GM12864 (cell line): ENCODE measurements around the gene MTMR10.

Experiments used
- DNase-seq: peaks from one replicate; pipeline ENCODE4 v3.0.0-alpha.2; 2011; ENCODE audit warnings: low read depth
- H3K4me3 ChIP-seq: 2 replicates; pipeline ENCODE4 v1.5.1; 2011; ENCODE audit warnings: mild to moderate bottlenecking, low read depth, low read length, control low read depth
- TF ChIP-seq, protein P1 (sequence below): IDR thresholded peaks from 2 replicates; pipeline ENCODE4 v1.5.1; 2011; ENCODE audit warnings: low read depth, mild to moderate bottlenecking, moderate library complexity, low read length, control low read depth, inconsistent platforms; ENCODE audit errors: missing control alignments

MTMR10 gene

DNA sequence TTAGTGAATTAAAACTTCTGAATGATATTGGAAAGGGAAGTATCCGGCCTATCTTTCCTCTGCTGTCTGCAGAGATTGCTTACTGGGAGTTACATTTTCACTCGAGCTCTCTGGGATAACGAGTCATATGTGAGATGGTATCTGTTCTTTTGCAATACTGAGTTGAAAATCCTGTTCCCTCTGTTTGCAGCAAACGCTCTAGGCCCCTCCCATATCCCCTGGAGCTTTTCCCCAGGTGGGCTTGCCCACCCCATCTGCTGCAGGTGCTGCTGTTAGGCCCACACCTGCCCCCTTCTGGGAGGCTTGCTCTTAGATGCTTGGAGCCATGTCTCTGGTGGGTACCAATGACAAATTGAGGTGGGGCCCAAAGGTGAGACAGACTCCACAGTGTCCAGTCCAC is 42.7 kb upstream of the MTMR10 start:
- TF ChIP-seq, protein P1, sequence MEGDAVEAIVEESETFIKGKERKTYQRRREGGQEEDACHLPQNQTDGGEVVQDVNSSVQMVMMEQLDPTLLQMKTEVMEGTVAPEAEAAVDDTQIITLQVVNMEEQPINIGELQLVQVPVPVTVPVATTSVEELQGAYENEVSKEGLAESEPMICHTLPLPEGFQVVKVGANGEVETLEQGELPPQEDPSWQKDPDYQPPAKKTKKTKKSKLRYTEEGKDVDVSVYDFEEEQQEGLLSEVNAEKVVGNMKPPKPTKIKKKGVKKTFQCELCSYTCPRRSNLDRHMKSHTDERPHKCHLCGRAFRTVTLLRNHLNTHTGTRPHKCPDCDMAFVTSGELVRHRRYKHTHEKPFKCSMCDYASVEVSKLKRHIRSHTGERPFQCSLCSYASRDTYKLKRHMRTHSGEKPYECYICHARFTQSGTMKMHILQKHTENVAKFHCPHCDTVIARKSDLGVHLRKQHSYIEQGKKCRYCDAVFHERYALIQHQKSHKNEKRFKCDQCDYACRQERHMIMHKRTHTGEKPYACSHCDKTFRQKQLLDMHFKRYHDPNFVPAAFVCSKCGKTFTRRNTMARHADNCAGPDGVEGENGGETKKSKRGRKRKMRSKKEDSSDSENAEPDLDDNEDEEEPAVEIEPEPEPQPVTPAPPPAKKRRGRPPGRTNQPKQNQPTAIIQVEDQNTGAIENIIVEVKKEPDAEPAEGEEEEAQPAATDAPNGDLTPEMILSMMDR = no peak
- no peak for DNase-seq
- H3K4me3 ChIP-seq = no peak overlapping the region

DNA sequence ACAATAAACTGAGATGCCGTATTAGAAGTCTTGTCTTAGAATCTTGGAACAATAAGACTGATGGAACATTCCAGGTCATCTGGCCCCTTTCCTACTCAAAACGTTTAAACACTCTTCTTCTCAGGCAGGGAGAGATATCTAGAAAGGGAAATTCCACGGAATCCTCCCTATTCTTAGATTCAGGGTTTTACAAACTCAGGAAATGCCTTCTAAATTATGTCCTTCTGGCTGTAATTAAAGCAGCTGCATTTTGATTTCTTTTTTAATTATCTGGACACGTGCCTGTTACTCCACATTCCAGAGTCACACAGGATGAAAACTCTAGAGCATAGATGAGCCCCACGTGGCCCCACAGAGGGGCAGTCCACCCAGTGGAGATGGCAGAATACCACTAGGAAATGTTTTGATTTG is 41.5 kb upstream of the MTMR10 start:
- TF ChIP-seq, protein P1 = no peak
- no peak for DNase-seq
- H3K4me3 ChIP-seq = no peak overlapping the region

DNA sequence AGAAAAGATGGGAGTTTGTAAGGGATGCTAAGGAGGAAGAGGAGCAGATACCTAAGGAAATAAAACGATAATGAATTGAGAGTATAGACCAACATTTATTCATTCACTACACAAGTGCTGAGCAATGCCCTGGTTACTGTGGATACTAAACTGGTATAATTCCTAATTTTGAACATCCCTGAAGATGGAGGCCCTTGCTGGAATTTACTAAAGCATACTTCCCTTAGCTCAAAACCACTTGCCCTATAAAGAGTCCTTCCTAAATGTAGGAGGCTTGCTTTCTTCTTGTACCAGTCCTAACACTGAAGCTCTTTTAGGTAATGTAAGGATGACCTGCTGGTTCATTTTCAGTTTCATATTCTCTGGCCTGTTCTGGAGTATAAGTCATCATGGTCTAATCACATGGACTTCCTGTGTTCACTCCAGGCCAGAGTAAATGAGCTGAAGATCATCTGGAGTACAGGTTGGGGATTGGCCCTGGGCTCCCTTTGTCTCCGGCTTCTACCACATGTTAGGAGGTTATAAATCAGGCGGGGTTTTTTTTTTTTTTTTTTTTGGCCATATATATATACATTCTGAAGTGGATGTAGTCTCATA is 40.1 kb upstream of the MTMR10 start:
- TF ChIP-seq, protein P1 = no peak
- no peak overlapping the region for H3K4me3 ChIP-seq
- DNase-seq = peak; percentile 10

DNA sequence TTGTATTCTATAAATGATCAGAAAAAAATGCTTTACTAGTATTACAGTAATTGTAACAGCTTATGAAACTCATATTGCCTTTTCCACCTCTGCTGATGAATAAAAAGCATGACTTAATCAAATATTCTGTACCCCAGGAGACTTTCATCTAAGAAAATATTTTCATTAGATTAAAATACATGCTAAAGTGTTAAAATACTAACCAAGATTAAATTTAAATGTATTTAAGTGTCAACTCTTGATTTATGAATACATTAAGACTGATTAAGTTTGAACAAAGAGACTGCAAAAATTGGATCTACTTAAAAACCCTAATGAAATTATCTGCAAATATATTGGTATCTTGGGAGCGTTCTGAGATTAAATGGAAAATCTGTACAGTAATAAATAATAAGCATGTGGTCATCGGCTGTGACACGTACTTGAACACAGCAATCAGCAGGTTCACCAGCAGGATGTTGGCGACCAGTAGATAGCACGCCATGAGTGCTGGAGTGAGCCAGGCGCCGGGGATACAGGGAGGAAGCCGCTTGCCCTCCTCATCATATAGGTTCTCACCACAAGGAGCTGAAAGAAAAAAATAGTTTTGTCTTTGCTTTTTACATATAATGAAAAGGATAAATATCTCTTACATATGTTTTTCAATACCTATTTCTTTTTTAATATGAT is 36.6 kb upstream of the MTMR10 start:
- DNase-seq = no peak
- TF ChIP-seq, protein P1 = no peak
- H3K4me3 ChIP-seq = no peak overlapping the region

DNA sequence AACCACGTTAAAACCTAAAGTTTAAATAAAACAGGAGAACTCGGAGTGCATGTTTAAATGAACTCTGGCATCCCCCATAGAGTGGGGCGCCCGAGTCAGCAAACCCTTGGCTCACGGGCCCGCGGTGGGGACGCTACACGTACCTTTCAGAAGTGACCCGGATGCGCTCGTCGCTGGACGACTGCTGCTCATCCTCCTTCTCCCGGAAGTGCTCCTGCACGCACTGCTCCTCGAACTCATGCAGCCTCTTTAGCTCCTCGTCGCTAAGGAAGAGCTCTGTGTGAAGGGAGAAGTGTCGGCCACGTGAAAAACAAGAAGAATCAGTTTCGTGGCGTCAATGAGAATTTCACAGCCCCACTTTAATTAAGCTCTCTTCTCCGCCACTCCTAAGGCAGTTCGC is 34.6 kb upstream of the MTMR10 start:
- TF ChIP-seq, protein P1 = no peak
- DNase-seq = no peak
- no peak overlapping the region for H3K4me3 ChIP-seq

DNA sequence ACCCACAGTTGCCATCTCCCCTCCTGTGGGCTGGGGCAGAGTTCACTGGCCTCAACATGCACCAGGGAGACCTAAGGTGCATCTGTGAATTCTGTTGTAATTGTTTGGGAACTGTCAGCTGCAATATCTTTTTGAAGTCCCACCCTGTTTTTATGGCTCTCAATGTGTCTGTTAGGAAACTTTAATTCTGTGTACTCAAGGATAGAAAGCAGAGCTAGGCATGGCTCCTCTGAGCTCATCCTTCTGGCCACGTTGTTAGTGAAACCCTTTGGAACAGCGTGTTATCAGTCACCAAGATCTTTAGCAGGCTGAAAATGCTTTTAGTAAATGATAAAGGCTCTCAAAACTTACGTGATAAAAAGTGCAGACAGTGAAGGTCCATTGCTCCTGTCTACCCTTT is 33.6 kb upstream of the MTMR10 start:
- TF ChIP-seq, protein P1 = no peak
- no peak overlapping the region for H3K4me3 ChIP-seq
- no peak for DNase-seq

DNA sequence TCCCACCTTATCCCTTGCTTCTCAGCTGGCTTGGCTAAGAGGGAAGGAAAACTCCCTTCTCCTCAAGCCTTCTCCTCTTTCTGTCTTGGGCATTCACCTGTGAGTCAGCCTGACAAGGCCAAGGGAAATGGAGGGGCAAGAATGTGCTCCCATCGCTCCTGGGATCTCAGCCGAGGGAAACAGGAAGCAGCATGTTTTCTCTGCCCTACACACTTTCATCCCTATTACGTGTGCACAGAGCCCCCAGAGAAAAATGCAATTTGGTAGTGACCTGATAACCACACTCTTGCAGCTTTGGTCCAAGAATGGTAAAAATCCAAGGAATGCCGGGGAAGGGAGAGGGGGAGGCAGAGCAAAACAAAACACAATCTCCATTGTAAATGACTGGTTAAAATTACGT is 32.9 kb upstream of the MTMR10 start:
- TF ChIP-seq, protein P1 = no peak
- DNase-seq = no peak
- no peak overlapping the region for H3K4me3 ChIP-seq
